GM13976 (cell line): ENCODE measurements around the gene MSI2.

Experiments
- DNase-seq: peaks from one replicate; pipeline ENCODE4 v3.0.0; 2012; ENCODE audit warnings: low spot score
- in situ Hi-C: fragments of 300-500 bp; cut with MboI; formaldehyde crosslinking; loops from one replicate; pipeline ENCODE4 v1.12.0; 2022; ENCODE audit warnings: low sequenced_read_pairs, mixed read lengths, inconsistent platforms; ENCODE audit not compliant: unreplicated experiment
- TF ChIP-seq, protein P1 (sequence below): IDR thresholded peaks from 2 replicates; pipeline ENCODE4 v1.5.1; 2012; ENCODE audit warnings: borderline replicate concordance, mild to moderate bottlenecking; ENCODE audit not compliant: insufficient read depth; ENCODE audit errors: extremely low read depth, missing control alignments, control extremely low read depth

The MSI2 gene

DNA sequence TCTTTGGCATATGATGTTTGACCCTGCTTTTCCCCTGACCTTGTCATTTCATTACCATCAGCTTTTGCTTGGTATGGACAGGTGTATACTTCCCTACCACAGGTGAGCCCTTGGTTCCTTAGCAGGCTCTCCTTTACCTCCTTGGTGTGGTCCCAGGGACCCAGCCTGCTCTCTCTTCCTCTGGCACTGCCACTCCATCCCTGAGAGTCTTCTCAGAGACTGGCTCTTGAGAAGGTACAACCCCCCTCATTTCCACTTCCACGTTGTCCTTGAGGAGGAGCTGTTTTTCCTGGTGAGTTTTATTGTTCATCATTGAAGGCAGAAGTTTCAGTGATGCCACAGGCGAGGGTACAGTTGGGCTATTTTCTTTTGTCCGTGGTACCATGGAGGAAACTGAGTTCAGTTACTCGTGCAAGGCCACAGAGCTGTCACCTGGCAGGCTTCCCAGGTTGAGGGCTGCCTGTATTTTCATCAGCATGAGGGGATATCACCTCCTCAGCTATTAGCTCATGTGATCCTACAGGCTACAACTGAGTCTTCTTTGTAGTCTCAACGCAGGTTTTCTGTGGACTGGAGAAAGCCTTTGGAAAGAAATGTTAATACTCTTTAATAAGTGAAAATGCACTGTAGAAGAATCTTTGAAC, 52.3 kb downstream of the MSI2 start:
- TF ChIP-seq, protein P1, sequence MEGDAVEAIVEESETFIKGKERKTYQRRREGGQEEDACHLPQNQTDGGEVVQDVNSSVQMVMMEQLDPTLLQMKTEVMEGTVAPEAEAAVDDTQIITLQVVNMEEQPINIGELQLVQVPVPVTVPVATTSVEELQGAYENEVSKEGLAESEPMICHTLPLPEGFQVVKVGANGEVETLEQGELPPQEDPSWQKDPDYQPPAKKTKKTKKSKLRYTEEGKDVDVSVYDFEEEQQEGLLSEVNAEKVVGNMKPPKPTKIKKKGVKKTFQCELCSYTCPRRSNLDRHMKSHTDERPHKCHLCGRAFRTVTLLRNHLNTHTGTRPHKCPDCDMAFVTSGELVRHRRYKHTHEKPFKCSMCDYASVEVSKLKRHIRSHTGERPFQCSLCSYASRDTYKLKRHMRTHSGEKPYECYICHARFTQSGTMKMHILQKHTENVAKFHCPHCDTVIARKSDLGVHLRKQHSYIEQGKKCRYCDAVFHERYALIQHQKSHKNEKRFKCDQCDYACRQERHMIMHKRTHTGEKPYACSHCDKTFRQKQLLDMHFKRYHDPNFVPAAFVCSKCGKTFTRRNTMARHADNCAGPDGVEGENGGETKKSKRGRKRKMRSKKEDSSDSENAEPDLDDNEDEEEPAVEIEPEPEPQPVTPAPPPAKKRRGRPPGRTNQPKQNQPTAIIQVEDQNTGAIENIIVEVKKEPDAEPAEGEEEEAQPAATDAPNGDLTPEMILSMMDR = no peak
- no peak for DNase-seq
- in situ Hi-C loops = no loop called here

DNA sequence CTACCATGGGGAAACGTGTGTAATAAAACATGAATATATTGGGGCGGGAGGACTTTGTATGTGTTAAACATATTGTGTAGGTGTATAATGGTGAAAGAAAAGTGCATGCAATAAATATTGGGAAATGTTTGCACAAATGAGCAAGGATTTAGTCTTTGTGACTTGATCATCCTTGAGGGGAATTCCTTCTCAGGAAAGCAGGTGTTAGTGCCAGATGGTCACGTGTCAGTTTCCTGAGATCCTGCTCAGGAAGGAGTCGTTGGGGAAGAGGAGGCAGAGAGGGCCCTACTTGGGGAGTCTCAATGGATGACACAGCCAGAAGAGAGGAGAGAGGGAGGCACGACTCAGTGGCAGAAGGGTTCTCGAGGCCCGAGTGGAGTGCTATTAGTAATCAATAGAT, 53.2 kb downstream of the MSI2 start:
- TF ChIP-seq, protein P1 = no peak
- no peak for DNase-seq
- in situ Hi-C loops = no loop called here

DNA sequence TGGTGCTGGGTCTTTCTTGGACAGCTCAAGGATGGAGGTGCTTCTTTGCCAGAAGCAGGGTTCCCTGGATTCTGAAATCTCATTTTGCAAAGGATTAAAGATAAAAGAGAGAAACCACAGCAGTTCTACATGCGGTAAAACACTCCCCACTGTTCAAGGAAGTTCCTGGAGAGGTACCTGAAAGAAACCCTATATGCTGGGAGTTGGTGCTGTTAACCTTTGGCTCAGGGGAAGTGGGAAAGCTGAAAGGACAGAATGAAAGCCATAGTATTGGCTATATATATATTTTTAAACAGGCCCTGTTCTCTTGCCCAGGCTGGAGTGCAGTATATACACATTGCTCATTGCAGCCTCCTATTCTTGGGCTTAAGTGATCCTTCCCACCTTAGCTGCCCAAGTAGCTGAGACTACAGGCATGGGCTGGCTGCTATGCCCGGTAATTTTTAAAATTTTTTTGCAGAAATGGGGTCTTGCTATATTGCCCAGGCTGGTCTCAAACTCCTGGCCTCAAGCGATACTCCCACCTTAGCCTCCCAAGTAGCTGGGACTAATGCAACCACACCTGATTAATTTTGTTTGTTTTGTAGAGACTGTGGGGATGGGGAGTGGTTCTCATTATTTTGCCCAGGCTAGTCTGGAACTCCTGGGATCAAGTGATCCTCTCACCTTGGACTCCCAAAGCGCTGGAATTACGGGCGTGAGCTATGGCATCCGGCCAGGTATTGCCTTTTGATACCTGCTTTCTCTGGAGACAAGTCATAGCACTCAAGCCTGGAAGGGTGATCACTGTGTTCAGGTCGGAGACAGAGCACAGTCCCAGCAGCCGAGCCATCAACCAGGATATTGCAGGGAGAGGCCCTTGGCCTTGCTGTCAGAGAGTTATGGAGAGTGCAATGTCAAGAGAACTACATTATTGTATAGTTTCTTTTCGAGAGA, 55.2 kb downstream of the MSI2 start:
- no peak for DNase-seq
- TF ChIP-seq, protein P1 = no peak
- in situ Hi-C loops = no loop called here

DNA sequence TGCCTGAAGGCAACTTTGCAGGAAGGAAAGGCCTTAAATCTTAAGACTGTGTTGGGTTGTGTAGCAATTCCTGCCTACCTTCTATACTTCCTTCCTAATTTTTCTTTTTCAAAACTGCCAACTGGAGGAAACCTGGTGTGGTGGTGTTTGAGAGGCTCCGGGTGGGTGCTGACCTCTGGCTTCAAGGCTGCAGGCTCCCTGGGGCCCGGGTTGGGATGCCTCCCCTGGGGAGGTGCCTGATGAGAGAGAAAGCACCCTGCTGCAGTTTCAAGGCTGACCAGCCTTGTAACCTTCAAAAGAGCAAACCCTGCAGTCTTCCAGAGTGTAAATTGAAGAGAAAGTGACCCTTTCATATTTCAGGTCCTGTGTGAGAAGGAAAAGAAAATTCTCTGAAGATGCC, 55.9 kb downstream of the MSI2 start:
- in situ Hi-C loops = no loop called here
- DNase-seq = no peak
- TF ChIP-seq, protein P1 = no peak

DNA sequence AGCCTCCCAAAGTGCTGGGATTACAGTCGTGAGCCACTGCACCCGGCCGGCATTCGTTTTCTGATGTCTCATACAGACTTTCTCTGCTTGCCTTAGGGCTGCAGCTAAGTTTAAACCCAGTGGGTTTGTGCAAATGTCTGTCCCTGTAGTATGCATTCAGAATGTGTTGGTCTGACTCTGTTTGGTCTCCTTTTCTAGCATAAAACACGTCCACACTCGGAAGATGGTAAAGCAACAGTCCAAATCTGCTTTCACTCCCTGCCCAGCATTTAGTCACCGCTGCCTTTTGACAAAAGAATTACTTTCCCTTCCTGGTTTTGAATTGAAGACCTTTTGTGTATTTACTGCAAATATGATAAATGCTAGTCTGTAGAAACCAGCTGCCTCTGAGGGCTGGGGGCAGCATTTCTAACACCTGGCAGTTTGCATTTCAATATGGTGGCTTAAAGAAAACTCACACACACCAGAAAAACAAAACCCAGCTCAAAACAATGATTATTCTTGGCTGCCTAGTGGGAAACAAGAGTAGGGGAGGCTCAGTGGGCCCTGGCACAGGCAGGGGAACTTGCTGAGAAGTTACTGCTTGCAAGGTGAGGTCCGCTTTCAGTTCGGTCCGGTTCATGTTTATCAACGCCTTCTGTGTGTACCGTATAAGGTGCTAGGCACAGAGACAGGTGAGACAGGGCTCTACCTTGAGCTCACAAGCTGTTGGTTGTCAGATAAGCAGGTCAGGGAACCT, 56.9 kb downstream of the MSI2 start:
- in situ Hi-C loops = no loop called here
- TF ChIP-seq, protein P1 = no peak
- DNase-seq = no peak

DNA sequence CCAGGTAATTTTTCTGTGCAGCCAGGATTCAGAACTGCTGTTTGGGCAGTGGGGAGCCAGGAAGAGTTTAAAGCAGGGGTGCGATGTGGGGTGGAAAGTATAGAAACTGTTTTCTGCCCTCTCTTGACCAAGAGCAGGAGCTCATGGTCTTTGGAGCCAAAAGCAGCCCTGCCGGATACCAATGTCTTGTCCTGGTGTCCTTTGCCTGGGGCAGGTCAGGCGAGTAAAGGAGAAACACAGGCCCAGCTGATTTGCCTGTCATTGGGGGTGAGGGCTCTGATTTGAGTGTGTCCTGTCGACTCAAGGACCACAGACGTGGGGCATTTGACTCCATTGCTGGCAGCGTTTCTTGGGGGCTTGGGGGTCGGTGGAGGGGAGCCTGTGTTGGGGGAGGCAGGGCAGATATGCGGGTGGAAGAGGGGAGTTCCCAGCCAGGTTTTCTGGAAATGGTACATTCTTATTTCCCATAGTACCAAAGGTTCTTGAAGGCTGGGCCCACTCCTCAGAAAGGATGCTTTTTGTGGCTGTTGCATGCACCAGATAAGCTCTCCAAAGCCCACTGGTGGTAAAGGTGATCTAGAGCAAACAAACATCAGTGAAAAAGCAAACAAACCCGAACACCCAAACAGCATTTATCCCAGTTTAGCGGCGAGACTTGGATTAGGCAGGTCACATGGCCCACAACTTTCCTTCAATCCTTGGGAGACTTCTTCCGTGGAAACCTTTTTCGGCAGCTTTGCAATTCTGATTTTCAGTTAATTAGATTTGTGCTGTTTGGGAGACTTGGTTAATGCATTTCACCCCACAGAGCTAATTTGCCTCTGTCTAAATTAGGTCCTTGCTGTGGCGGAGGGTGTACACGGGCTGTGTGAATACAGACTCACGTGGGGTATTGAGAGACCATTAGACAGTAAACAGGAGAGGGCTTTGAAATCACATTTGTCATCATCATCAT, 59.0 kb downstream of the MSI2 start:
- no peak for DNase-seq
- in situ Hi-C loops = no loop called here
- TF ChIP-seq, protein P1 = no peak
